ENCODE data around the gene PDGFC. TPM values are rescaled to one million over a fixed set of nuclear protein-coding genes. Genes with fewer than 3 reads are reported as not detected.

PDGFC gene
- total RNA-seq, 1 experiment from 2014 or later: 9.8 TPM

- no TSS peak for BruUV-seq (replicated peaks)
Observed at GRCh38 chr4:156778093-156778492, 193.5 kb downstream of the PDGFC start.

GRCh38 chr4:156775813-156776212 is 195.8 kb downstream of the PDGFC start:
- Histone ChIP-seq H2AFZ (ENCODE audit: low read depth, low read length, poor library complexity, severe bottlenecking) (no peak overlapping the region), H3K27ac (ENCODE audit: low read depth, low read length) (peak overlapping the region; percentile 2; the same call in 1 of the 2 replicates), H3K4me3 (replicated peaks in 1 of 2; ENCODE audit: low read depth in 1 of 2, low read length in 2 of 2) (no peak overlapping the region), H3K79me2 (ENCODE audit: insufficient read depth, low read length) (no peaks in the 10 kb centered on the region), H3K9me2 (ENCODE audit: insufficient read depth) (0 out of 2 replicates have a peak, but pooled peaks cover 3% of the 10 kb centered on the region), H3K27me3 (ENCODE audit: insufficient read depth, low read length) (no peaks in the 10 kb centered on the region), H4K20me1 (ENCODE audit: insufficient read depth) (no peaks in the 10 kb centered on the region), H3K4me1 (ENCODE audit: control insufficient read depth in 1 of 2, insufficient read depth in 2 of 2, low read length in 2 of 2) (peaks cover 35 to 73% of the 10 kb centered on the region in 2 experiments), H3K36me3 (ENCODE audit: control insufficient read depth in 1 of 2, insufficient read depth in 2 of 2, low read length in 2 of 2) (no peaks in the 10 kb centered on the region), H3K4me2 (ENCODE audit: low read length) (no peak overlapping the region), H3K9ac (ENCODE audit: low read length) (no peak overlapping the region), H3K9me3 (ENCODE audit: control insufficient read depth in 1 of 2, insufficient read depth in 1 of 2, low read depth in 1 of 2, low read length in 2 of 2) (no peaks in the 10 kb centered on the region)
- no TSS peak for BruUV-seq (replicated peaks)
- CTCF ChIA-PET: no interaction called here
- ATAC-seq (no peak), DNase-seq (ENCODE audit: low read depth, low spot score) (no peak)
- RAD21 ChIA-PET (ENCODE audit: low non-redundant PET in 1 of 2, low total read pairs in 2 of 2, uncharacterized antibody in 2 of 2, unreplicated experiment in 2 of 2): no interaction called here
- POLR2A ChIA-PET: no interaction called here
- intact Hi-C loops (cut with micrococcal nuclease): loop anchor here (10.0 kb wide), 1 partner anchor 189 kb away; no protein-coding TSS in a partner anchor
- TF ChIP-seq, protein P1, sequence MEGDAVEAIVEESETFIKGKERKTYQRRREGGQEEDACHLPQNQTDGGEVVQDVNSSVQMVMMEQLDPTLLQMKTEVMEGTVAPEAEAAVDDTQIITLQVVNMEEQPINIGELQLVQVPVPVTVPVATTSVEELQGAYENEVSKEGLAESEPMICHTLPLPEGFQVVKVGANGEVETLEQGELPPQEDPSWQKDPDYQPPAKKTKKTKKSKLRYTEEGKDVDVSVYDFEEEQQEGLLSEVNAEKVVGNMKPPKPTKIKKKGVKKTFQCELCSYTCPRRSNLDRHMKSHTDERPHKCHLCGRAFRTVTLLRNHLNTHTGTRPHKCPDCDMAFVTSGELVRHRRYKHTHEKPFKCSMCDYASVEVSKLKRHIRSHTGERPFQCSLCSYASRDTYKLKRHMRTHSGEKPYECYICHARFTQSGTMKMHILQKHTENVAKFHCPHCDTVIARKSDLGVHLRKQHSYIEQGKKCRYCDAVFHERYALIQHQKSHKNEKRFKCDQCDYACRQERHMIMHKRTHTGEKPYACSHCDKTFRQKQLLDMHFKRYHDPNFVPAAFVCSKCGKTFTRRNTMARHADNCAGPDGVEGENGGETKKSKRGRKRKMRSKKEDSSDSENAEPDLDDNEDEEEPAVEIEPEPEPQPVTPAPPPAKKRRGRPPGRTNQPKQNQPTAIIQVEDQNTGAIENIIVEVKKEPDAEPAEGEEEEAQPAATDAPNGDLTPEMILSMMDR (IDR thresholded peaks at IDR 0.05 in 2 of 3, conservative IDR thresholded peaks at IDR 0.05 in 1 of 3; ENCODE audit: borderline replicate concordance in 1 of 3, insufficient read depth in 1 of 3, low read depth in 2 of 3, low read length in 2 of 3): no peak

More at GRCh38 chr4:156778093-156778492, 193.5 kb downstream of the PDGFC start:
- H3K36me3 ChIP-seq (ENCODE audit: control insufficient read depth in 1 of 2, insufficient read depth in 2 of 2, low read length in 2 of 2): no peaks in the 10 kb centered on the region
- H3K4me2 ChIP-seq (ENCODE audit: low read length): no peak overlapping the region
- intact Hi-C loops (cut with micrococcal nuclease): loop anchor here (10.0 kb wide), 1 partner anchor 187 kb away; no protein-coding TSS in a partner anchor
- H4K20me1 ChIP-seq (ENCODE audit: insufficient read depth): no peaks in the 10 kb centered on the region
- ChIA-PET CTCF (no interaction called here), POLR2A (no interaction called here), RAD21 (ENCODE audit: low non-redundant PET in 1 of 2, low total read pairs in 2 of 2, uncharacterized antibody in 2 of 2, unreplicated experiment in 2 of 2) (no interaction called here)
- H3K4me3 ChIP-seq (replicated peaks in 1 of 2; ENCODE audit: low read depth in 1 of 2, low read length in 2 of 2): no peak overlapping the region
- H2AFZ ChIP-seq (ENCODE audit: low read depth, low read length, poor library complexity, severe bottlenecking): no peak overlapping the region
- TF ChIP-seq, protein P1 (IDR thresholded peaks at IDR 0.05 in 2 of 3, conservative IDR thresholded peaks at IDR 0.05 in 1 of 3; ENCODE audit: borderline replicate concordance in 1 of 3, insufficient read depth in 1 of 3, low read depth in 2 of 3, low read length in 2 of 3): no peak
- peaks cover 22 to 68% of the 10 kb centered on the region in 2 experiments for H3K4me1 ChIP-seq (ENCODE audit: control insufficient read depth in 1 of 2, insufficient read depth in 2 of 2, low read length in 2 of 2)
- H3K27ac ChIP-seq (ENCODE audit: low read depth, low read length): no peak overlapping the region
- H3K27me3 ChIP-seq (ENCODE audit: insufficient read depth, low read length): no peaks in the 10 kb centered on the region
- H3K9ac ChIP-seq (ENCODE audit: low read length): no peak overlapping the region
- no peak for ATAC-seq
- 0 out of 2 replicates have a peak, but pooled peaks cover 3% of the 10 kb centered on the region for H3K9me2 ChIP-seq (ENCODE audit: insufficient read depth)
- DNase-seq (ENCODE audit: low read depth, low spot score): no peak
- no peaks in the 10 kb centered on the region for H3K9me3 ChIP-seq (ENCODE audit: control insufficient read depth in 1 of 2, insufficient read depth in 1 of 2, low read depth in 1 of 2, low read length in 2 of 2)
- H3K79me2 ChIP-seq (ENCODE audit: insufficient read depth, low read length): no peaks in the 10 kb centered on the region
